ENCODE results near the gene ITPKB.

The ITPKB gene

DNA sequence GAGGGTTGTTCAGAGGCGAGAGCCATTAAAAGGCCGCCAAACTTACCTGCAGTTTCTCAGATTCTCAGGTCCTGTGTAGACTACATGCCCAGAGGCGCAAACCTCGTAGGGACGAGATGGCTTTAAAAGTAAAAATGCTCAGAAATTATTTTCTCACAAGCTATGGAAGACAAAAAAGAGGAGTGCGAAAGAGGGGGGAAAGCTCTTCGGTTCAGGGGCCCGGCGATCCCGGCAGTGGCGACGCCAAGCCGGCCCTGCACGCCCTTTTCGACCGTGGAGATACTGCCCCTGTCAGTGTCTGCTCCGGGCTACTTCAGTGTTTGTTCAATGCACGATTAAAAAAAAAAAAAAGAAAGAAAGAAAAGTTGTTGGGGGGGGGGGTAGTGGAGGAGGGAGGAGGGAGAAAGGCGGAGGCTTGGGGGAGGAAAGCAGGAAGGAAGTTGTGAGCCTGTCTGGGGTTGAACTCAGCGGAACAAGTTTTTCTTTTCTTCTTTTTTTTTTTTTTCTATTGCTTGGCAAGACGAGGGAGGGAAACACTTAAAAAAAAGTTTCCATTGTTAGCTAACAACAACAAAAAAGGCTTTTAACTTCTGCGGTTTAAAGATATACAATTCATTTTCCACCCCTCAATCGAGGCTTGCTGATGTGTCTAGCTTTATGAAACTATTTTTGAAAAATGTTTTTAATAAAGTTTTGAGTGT, at the start of gene ITPKB:
TSS of gene ITPKB (minus strand) at position 288 of the 701 bp plus-strand sequence. CDS start 1,824 bp downstream, outside the sequence.
- Mint-ChIP-seq H3K4me3 (peak within 1 kb of the TSS; percentile 87 to 96 (median 95)), H3K27me3 (ENCODE audit: low read depth) (peaks cover 18% of the 10 kb centered on the region), H3K36me3 (ENCODE audit: low read depth) (peaks cover 8% of the 10 kb centered on the region), H3K4me1 (peaks cover 10% of the 10 kb centered on the region), H3K9me3 (peaks cover 10% of the 10 kb centered on the region), H3K27ac (peak within 1 kb of the TSS; percentile 90 to 95 (median 94))
- TF ChIP-seq, protein P1, sequence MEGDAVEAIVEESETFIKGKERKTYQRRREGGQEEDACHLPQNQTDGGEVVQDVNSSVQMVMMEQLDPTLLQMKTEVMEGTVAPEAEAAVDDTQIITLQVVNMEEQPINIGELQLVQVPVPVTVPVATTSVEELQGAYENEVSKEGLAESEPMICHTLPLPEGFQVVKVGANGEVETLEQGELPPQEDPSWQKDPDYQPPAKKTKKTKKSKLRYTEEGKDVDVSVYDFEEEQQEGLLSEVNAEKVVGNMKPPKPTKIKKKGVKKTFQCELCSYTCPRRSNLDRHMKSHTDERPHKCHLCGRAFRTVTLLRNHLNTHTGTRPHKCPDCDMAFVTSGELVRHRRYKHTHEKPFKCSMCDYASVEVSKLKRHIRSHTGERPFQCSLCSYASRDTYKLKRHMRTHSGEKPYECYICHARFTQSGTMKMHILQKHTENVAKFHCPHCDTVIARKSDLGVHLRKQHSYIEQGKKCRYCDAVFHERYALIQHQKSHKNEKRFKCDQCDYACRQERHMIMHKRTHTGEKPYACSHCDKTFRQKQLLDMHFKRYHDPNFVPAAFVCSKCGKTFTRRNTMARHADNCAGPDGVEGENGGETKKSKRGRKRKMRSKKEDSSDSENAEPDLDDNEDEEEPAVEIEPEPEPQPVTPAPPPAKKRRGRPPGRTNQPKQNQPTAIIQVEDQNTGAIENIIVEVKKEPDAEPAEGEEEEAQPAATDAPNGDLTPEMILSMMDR (IDR thresholded peaks at IDR 0.05; ENCODE audit: unreplicated experiment in 3 of 3): no peak

DNA sequence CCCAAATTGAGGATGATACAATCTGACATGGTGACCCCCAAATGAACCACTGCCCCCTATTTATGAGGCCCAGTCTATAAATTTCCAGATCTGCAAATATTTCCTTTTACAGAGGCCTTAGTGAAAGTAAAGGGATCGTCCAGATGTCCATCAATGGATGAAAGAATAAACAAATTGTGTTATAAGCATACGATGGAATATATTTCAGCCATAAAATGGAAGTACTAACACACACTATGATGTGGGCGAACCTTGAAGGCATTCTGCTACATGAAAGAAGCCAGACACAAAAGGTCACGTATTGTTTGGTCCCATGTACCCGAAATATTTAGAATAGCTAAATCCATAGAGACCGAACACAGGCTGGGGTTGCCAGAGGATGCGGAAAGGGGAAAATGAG, 48.6 kb upstream of the ITPKB start:
- Mint-ChIP-seq H3K9me3 (no peaks in the 10 kb centered on the region), H3K4me3 (no peak overlapping the region), H3K27me3 (ENCODE audit: low read depth) (peaks cover 4% of the 10 kb centered on the region), H3K27ac (no peak overlapping the region), H3K4me1 (peaks cover 14% of the 10 kb centered on the region), H3K36me3 (ENCODE audit: low read depth) (no peaks in the 10 kb centered on the region)
- TF ChIP-seq, protein P1 (IDR thresholded peaks at IDR 0.05; ENCODE audit: unreplicated experiment in 3 of 3): no peak

DNA sequence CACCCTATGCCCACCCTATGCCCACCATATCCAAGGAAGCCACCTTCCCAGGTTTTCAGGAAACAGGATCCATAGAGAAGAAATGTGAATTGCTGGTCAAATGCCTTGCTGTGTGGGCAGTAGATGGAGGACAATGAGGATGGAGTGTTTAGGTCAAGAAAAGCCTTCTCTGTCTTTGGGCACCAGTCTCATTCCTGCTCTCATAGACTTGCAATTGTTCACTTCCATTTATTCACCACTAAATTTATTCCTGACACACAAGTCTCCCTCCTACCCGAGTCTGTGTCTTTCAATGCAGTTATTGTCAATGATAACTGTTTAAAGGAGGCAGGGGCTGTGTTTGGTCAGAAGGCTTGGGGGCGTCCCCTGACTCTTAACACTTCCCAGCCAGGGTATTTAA, 48.0 kb upstream of the ITPKB start:
- H3K9me3 Mint-ChIP-seq: no peaks in the 10 kb centered on the region
- H3K27me3 Mint-ChIP-seq (ENCODE audit: low read depth): peaks cover 4% of the 10 kb centered on the region
- H3K27ac Mint-ChIP-seq: no peak overlapping the region
- no peaks in the 10 kb centered on the region for H3K36me3 Mint-ChIP-seq (ENCODE audit: low read depth)
- H3K4me3 Mint-ChIP-seq: no peak overlapping the region
- TF ChIP-seq, protein P1 (IDR thresholded peaks at IDR 0.05; ENCODE audit: unreplicated experiment in 3 of 3): no peak
- peaks cover 14% of the 10 kb centered on the region for H3K4me1 Mint-ChIP-seq

DNA sequence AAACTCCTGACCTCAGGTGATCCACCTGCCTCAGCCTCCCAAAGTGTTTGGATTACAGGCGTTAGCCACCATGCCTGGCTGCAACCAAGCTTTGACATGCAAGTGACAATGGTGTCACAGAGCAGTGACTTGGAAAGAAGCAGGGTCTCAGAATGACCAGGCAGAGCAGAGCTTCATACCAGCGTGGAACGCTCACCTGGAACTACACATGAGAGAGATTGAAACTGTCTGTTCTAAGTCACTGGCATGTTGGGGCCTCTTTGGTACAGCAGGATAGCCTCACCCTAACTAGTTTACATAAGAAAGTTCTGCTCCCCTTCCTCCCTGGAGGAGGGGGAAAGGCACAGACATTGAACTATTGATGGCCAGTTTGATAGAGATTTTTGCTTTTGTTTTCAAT, 47.5 kb upstream of the ITPKB start:
- no peak overlapping the region for H3K4me3 Mint-ChIP-seq
- H3K36me3 Mint-ChIP-seq (ENCODE audit: low read depth): no peaks in the 10 kb centered on the region
- H3K27me3 Mint-ChIP-seq (ENCODE audit: low read depth): peaks cover 4% of the 10 kb centered on the region
- H3K27ac Mint-ChIP-seq: no peak overlapping the region
- no peaks in the 10 kb centered on the region for H3K9me3 Mint-ChIP-seq
- TF ChIP-seq, protein P1 (IDR thresholded peaks at IDR 0.05; ENCODE audit: unreplicated experiment in 3 of 3): no peak
- H3K4me1 Mint-ChIP-seq: peaks cover 14% of the 10 kb centered on the region

DNA sequence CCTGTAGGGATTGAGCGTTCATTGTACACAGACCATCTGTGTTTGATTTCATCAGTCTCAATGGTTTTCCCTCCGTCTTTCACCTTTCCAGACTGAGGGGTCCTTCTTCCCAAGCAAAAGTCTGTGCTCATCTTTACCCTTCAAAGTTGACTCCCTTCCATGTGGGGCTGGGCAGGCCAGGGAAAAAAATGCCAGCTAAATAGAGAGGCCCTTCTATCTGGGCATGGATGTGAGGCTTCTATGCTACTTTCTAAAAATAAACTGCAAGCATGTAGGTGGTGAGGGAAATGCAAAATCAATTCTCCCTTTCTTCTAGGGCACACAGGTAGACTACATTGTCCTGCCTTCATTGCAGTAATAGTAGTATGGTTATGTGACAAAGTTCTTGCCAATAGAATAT, 46.7 kb upstream of the ITPKB start:
- H3K27me3 Mint-ChIP-seq (ENCODE audit: low read depth): no peaks in the 10 kb centered on the region
- H3K27ac Mint-ChIP-seq: no peak overlapping the region
- H3K9me3 Mint-ChIP-seq: no peaks in the 10 kb centered on the region
- H3K4me3 Mint-ChIP-seq: no peak overlapping the region
- TF ChIP-seq, protein P1 (IDR thresholded peaks at IDR 0.05; ENCODE audit: unreplicated experiment in 3 of 3): no peak
- H3K36me3 Mint-ChIP-seq (ENCODE audit: low read depth): no peaks in the 10 kb centered on the region
- peaks cover 16% of the 10 kb centered on the region for H3K4me1 Mint-ChIP-seq
